Measurements from ENCODE around the gene RMI2. TPM values are rescaled to one million over a fixed set of nuclear protein-coding genes. Genes with fewer than 3 reads are reported as not detected.

Gene RMI2
- total and polyA plus RNA-seq, 9 of the 15 experiments (the other 6 are each of a cell fraction or from before 2014, with no cell fraction given) = 8.0 to 43.4 (median 32.5) TPM

- TF ChIP-seq ZNF436 (CRISPR knock-in tag; IDR thresholded peaks at IDR 0.05) = no peak
- TF ChIP-seq MXD1 (CRISPR knock-in tag; IDR thresholded peaks at IDR 0.05; ENCODE audit: borderline replicate concordance, poor library complexity, severe bottlenecking) = no peak
- TF ChIP-seq BHLHE40 (IDR thresholded peaks at IDR 0.05; ENCODE audit: low read length) = peak; percentile 20; the same call in 1 of the 2 replicates
- TF ChIP-seq ARID3B (CRISPR knock-in tag; IDR thresholded peaks at IDR 0.05; ENCODE audit: borderline replicate concordance) = no peak
- TF ChIP-seq MYNN (IDR thresholded peaks at IDR 0.05) = 0 out of 2 replicates have a peak, but pooled peaks have one; percentile 44
- TF ChIP-seq MYNN (CRISPR knock-in tag; IDR thresholded peaks at IDR 0.05) = no peak
- 0 out of 2 replicates have a peak, but pooled peaks have one; percentile 19 for TF ChIP-seq RB1 (IDR thresholded peaks at IDR 0.05; ENCODE audit: low read depth)
- no peak for TF ChIP-seq ZNF143 (CRISPR knock-in tag; IDR thresholded peaks at IDR 0.05)
- TF ChIP-seq L3MBTL2 (IDR thresholded peaks at IDR 0.05) = peak; percentile 36; the same call in 1 of the 2 replicates
- TF ChIP-seq KAT8 (IDR thresholded peaks at IDR 0.05; ENCODE audit: low read depth) = no peak
- no peak for TF ChIP-seq THAP7 (CRISPR knock-in tag; IDR thresholded peaks at IDR 0.05)
- no peak for TF ChIP-seq ZBTB49 (CRISPR knock-in tag; IDR thresholded peaks at IDR 0.05; ENCODE audit: borderline replicate concordance)
- TF ChIP-seq RCOR1 (IDR thresholded peaks at IDR 0.05; ENCODE audit: borderline replicate concordance in 1 of 2, low read depth in 2 of 2, low read length in 2 of 2) = 0 out of 4 replicates have a peak, but pooled peaks of 1 of the 2 experiments have one; percentile 11
- TF ChIP-seq KLF16 (IDR thresholded peaks at IDR 0.05) = no peak
- no peak for TF ChIP-seq MEF2D (tag; conservative IDR thresholded peaks at IDR 0.05; ENCODE audit: low read depth)
- no peak for TF ChIP-seq KDM5B (IDR thresholded peaks at IDR 0.05; ENCODE audit: insufficient replicate concordance, low read depth, low read length)
- 0 out of 4 replicates have a peak, but pooled peaks of 1 of the 2 experiments have one; percentile 58 for TF ChIP-seq UBTF (IDR thresholded peaks at IDR 0.05; ENCODE audit: borderline replicate concordance in 1 of 2, low read depth in 2 of 2, low read length in 2 of 2)
- TF ChIP-seq MYC (IDR thresholded peaks at IDR 0.05; ENCODE audit: low read depth, low read length) = peak; percentile 69
- no peak for TF ChIP-seq MYC (CRISPR knock-in tag; IDR thresholded peaks at IDR 0.05; ENCODE audit: borderline replicate concordance, low read depth)
- no peak for TF ChIP-seq IRF2 (CRISPR knock-in tag; IDR thresholded peaks at IDR 0.05)
These were observed 41.7 kb downstream of the RMI2 start (continued) for GRCh38 chr16:11386791-11387546.
